CD4-positive, alpha-beta T cell treated with Interleukin-15 for 4 hours (primary cell): ENCODE data around the gene ZNF408.
"Not testable (repeated sequence)": the region's sequence is repeated elsewhere in the genome, so short reads cannot be mapped to it uniquely, and the experiment has no call there.

Source experiments
- DNase-seq: peaks from one replicate; pipeline ENCODE4 v3.0.0-alpha.2; 2020; ENCODE audit warnings: low spot score

ZNF408 gene

DNA sequence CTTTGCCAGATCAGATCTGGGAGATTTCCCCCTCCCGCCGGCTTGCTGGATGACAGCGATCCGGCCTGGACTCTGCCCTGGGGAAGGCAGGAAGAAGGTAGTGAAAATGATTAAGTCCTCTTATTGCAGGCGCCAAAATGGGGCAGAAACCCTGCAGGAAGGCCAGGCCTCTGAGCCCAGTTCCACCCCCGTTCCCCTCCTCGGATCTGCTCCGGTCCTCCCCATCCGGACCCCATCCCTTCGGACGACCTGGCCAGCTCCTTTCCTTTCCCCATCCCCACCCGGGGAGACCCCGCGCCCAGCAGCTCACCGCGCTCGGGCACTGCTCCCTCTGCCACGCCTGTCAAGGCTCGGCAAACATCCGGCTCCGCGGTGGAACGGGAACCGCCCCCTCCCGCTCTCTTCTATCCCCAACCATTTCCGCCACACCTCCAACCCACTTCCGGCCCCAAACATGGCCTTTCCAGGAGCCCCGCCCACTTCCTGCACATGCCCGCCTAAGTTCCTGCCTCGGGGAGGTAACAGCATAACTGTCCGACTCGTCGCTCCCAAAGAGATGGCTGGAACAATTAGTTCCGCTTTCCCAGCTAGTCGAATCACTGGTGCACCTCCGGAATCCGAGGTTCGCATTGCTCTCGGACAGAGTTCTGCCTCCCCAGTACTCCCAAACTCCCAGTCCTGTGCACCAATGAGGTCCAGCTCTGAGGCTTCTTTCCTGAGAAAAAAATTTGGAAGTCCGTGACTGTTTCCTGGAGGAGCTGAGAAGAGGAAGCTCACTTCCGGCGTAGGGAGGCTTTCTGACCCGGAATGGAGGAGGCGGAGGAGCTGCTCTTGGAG, at the start of gene ZNF408, which contains the start of gene ARHGAP1:
Gene ZNF408, plus strand, starts transcription at position 791 of the 837 bp plus-strand sequence. Its CDS starts 17 bp downstream, at position 808.
Gene ARHGAP1, minus strand, starts transcription at position 379 of the 837 bp plus-strand sequence. CDS start 4,512 bp downstream, outside the sequence.
- peak; percentile 99 for DNase-seq

DNA sequence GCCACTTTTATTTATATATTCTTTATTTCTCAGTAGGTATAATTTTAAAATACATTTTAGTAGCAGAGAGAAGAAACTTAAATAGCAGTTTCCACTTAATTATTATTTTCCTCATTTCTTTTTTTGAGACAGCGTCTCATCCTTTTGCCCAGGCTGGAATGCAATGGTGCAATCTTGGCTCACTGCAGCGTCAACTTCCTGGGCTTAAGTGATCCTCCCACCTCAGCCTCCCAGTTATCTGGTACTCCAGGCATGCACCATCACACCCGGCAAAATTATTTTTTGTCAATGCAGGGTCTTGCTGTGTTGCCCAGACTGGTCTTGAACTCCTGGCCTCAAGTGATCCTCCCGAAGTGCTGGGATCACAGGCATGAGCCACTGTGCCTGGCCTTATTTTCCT, 45.2 kb upstream of the ZNF408 start:
- DNase-seq = no peak

DNA sequence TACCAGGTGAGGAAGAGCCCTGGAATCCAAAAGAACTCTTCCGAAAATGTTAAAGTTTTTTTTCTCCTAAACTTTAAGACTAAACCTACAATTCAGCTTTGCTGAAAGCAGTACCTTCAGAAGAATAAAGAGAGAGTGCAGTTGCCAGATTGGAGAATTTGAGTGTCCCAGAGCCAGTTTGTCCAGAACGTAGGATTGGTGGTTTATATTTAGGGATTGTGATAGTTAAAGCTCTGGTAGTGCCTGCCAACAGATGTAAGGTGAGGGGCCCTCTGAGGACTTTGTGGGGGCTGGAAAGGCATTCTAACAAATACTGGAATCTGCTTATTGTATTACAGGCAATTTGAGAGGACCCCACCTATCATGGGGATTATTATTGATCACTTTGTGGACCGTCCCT, 43.6 kb upstream of the ZNF408 start:
- no peak for DNase-seq

DNA sequence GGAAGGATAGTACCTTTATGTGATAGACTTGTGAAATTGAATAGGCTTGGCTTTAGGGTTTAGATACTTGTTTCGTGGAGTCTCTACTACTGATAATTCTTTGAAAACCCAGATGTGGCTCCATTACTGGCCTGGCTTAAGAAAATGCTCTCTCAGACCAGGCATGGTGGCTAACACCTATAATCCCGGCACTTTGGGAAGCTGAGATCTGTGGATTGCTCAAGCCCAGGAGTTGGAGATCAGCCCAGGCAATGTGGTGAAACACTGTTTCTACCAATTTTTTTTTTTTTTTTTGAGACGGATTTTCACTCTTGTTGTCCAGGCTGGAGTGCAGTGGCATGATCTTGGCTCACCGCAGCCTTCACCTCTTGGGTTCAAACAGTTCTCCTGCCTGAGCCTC, 42.6 kb upstream of the ZNF408 start:
- no peak for DNase-seq

DNA sequence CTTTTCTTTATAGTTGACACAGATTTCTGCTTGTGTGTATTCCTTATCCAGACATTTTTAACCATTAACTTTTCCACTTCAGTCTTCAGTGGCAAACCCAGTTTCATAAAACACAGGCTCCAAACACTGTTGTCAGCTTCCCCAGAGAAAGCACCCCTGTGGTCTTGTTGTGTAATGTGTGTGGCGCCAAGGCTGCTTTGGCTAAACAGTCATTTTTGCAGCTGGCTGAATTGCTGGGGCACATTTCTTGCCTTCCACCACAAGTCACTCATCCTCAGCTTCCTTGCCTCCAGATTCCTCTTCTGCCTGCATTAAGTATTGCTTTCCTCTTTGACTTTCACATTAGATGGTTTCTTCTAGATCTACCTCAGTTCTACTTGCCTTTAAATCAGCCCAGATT, 40.9 kb upstream of the ZNF408 start:
- DNase-seq = no peak

DNA sequence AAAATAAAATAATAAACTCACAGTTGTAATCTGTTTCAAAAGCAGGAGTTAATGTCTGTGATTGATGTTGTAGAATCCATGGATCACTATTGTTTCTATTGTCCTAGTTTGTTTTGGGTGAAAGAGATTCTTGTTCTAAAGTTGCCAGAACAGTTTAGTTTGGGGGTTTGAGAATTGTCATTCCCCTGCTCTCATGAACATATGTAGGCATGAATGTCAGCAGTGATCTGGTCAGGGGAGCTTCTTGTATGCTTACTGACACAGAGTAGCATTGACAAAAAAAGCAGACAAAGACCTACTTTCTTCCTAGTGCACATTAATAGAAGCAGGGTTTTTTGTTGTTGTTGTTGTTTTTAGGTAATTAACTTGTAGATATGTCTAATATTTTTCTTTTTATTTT, 39.0 kb upstream of the ZNF408 start:
- no peak for DNase-seq

DNA sequence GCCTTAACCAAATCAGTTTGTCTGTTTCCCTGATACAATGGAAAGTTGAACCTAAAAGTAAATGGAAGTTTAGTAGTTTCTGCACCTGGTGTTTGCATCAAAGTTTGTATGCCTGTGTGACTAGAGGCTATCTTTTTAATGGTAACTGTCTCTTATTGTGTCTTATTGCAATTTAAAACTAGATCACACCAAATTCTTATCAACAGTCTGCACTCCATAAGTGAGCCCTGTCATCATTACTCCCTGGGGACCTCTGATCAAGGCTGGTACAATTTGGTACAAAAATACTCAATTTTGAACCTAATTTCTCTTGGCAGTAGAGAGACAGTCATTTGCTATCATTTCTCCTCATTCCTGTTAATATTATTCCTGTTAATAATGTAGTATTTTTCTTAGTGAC, 38.5 kb upstream of the ZNF408 start:
- DNase-seq = no peak

DNA sequence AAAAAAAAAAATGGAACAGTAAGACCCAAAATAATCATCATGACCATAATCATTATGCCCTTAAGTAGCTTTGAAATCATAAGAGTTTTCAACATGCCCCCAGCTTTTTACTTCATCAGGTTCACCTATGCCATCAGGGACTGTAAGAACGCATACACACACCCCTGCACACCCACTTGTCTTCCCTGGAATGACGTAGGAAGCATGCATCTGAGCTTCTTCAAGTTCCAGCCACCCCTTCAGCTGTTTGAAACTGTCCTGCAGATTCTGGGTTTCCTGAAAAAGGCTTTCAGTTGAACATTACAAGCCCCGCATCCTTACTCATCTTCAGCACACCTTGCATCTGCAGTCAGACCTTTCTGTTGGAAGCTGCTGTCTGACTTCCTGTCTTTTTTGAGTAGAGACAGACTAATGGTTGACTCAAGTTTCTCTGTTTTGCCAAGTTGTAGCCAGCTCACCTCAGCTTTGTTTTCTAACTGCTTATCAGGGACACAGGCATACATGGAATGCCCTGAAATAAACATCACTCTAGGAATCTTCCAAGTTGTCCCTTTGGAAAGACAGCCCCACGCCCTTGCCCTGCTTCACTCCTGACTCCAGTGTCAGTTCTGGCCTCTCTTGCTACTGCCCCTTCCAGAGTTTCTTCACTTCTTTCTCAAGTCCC, 37.4 kb upstream of the ZNF408 start:
- no peak for DNase-seq

DNA sequence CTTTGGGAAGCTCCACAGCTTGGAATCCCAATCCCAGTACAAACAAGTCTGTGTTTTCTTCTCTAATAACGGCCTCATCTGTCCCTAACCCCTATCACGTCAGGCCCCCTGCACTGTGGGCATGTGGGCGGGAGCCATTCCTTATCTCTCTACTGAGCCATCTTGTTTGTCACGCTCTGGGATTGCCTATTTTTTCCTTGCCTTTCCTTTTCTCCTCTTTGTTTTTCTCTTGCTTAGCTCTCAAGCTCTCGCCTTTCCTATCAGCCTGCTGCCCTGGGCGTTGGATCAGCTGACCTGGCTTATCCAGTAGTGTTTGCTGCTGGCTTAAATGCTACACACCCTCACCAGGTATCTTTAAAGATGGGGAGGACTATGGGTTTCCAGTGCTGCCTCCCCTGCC, 36.2 kb upstream of the ZNF408 start:
- DNase-seq = no peak

DNA sequence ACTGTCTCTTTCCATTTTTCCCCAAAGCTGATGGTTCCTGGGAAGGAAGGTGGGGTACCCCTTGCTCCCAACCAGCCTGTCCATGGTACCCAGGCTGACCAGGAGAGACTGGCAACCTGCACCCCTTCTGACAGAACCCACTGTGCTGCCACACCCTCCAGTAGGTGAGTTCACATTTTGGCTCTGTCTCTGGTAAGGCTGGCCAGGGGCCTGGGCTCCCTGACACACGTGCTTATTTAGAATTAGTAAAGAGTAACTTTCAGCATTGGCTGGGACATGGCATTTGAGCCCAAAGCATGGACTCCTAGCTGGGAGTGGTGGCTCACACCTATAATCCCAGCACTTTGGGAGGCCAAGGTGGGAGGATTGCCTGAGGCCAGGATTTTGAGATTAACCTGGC, 35.5 kb upstream of the ZNF408 start:
- DNase-seq = no peak

DNA sequence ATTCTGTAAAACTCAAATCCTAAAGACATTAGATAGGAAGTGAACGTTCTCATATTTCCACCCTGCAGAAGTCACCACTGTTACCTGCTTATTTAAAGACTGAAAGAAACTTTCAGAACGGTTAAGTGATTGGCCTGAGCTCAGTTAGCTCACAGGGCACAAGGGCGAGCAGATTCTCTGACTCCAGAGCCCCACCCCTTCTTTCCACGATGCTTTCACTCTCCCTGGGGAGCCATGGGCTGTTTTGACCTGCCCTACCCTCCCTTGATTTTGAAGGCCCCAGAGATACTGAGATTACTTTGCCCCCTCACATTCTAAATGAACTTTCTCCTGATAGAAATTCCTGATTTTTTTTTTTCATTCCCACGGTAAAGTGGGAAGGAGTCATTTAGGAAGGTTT, 34.3 kb upstream of the ZNF408 start:
- DNase-seq = no peak

DNA sequence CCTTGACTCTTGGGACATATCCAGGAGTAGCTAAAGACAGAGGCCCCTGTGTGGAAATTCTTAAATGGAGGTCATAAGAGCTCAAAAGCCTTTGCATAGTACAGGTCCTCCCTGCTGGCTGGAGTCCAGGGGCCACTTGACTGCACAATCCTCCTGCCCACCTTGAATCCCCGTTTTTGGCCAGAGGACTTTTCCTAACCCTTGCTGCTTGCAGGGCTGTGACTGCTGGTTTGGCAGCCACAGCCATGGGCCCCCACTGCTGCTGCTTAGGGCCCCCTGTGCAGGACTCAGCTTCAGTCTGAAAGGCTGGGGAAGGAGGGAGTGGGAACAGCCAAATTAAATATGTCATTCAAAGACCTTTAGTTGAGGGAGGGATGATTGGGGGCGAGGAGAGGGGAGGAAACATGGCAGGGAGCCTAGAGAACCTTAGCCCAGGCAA, 33.8 kb upstream of the ZNF408 start:
- no peak for DNase-seq

DNA sequence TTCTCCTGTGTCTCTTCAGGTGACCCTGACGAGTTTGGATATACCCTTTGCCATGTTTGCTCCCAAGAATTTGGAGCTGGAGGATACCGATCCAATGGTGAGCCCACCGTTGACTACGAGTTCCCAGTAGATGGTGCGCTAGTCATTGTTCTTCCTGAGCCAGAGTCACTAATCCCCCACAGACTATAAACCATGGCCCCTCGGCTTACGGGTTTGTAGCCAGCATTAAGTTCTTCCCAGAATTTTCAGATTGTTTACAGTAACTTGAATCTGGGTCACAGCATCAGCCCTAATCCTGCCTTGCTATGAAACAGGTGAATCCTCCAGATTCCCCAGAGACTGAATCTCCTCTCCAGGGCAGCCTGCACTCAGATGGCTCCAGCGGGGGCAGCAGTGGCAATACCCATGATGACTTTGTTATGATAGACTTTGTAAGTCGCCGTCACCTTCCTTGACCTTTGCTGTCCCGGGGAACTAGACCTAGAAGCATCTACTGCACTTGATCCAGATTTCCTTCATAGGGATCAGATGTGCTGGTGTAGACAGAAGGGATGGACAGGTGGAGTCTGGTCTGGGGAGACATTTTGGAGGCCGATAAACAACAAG, 32.2 kb upstream of the ZNF408 start:
- no peak for DNase-seq

DNA sequence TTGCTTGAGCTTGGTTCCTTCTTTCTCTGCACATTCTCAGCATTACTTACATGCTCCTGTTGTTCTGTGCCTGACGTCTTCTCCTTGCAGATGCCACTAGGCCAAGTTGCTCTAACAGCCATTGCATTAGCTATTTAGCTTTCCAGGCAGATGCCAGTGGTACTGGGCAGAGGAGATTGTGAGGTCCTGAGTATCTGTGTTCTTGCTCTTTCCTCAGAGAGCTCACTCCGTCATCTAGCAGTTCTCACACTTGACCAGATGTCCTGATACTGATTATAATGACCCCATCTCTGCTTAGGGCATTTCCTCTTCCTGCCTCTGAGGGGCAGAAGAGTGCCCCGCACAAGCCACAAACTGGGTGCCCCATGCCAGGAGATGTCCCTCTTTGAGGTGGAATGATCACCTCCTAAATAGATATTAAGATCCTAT, 31.1 kb upstream of the ZNF408 start:
- no peak for DNase-seq

DNA sequence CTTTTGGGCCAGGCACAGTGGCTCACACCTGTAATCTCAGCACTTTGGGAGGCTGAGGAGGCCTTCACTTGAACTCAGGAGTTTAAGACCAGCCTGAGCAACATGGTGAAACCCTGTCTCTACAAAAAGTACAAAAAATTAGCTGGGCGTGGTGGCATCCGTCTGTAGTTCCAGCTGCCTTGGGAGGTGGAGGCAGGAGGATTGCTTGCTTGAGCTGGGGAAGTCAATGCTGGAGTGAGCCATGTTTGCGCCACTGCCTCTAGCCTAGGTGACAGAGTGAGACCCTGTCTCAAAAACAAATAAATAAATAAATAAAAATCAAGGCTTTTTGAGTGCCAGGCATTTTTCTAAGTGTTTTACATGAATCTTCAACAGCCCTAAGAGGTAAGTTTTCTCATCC, 30.3 kb upstream of the ZNF408 start:
- not testable (repeated sequence) for DNase-seq

DNA sequence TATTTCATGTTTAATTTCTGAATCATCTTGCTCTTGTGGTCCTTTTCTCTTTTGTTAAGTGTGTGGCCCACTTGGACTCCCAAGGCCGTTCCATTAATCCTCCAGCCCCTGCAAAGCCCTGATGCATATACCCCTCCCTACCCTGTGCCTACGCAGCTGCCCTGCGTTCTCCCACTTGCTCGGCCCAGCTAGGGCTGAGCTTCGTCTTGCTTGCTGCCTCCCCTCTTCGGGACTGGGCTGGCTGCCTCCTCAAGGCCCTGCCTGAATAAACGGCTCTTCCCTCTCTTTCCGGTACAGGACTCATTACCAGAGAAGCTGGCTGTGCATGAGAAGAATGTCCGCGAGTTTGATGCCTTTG, 28.9 kb upstream of the ZNF408 start:
- no peak for DNase-seq

DNA sequence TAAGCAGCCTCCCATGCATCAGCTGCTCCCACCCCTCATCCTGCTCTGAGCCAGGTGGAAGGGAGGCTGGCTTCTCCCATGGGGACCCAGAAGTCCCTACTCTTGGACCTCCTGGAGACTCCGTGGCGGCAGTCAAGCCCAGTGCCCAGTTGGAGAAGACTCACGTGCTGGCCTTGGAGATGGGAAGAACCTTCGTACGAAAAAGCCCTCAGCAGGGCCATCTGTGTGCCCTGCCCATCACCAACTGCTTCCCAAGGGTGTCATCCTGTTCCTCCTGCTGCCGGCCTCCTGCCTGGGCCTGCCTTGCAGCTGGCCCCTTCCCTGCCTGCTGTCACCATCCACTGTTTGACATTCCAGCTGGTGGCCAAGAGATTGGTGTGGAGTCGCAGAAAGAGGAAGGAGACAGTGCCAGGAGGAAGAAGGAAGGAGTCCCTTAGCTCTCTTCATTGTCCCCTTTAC, 28.4 kb upstream of the ZNF408 start:
- DNase-seq = no peak

DNA sequence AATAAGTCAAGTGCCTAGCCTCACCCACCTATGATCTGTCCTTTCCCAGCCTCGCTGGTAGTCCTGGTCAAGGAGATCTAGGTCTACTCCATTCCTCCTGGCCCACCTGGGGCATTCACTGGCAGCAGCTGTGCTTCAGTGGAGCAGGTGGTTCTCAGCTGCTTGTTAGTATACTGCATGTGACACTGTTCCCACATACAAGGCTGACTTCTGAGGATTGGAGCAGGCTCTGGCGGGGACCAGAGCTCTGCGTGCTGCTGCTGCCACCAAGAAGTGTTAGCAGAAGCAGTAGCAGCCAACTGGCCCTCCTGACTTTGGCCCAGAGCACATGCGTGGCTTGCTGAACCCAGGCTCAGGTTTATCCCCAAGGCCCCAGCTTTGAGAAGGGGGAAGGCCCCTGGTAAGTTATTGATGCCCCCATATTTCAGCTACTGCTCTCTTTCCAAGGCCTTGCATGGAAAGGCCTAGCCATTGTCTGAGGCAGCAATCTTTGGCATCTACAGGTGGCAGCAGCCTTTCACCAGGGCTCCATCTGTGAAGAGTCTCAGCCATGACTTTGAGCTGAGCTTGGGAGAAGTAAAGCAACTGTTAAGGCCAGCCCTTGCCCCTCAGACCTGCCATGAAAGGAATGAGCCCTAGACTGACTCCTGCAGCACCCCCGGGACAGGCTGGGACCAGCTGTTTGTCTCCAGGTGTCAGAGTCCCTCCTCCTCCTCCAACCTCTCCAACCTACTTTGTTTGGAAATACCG, 26.9 kb upstream of the ZNF408 start:
- no peak for DNase-seq

DNA sequence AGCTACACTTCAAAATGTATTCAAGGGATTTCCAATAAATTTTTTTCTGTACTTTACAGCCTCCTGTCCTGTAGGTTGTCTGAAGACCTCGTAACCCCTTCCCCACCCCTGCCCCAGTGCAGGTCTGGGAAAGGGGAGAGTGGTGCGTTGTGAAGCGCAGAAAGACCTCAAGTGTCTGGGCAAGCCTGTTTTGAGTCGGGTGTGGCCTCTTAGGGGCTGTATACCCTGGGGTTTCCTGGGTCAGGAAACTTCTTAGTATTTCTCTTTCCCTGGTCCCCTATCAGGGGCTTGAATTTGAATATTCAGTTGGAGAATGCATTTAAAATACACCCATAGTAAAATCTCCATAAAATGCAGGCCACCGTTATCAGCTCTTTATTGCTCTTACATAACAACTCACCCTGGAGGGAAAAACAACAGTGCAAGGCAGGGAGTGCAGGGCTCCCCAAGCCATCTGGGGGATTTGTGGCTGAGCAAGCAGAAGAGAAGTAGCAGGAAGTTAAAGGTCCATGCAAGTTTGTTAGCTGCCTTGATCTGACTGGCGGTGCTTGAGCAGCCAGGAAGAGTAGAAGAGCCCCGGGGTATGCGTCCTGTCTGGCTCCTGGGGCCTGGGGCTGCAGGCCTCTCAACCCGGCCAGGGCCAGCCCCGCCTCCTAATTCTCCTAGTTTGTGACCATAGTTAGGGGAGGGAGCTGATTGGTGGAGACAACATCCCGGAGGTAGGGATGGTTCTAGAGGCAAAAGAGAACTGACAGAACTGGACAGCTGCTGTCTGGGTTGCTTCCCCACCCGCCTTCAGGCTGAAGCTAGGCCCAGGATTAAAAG, 26.2 kb upstream of the ZNF408 start:
- DNase-seq = no peak

DNA sequence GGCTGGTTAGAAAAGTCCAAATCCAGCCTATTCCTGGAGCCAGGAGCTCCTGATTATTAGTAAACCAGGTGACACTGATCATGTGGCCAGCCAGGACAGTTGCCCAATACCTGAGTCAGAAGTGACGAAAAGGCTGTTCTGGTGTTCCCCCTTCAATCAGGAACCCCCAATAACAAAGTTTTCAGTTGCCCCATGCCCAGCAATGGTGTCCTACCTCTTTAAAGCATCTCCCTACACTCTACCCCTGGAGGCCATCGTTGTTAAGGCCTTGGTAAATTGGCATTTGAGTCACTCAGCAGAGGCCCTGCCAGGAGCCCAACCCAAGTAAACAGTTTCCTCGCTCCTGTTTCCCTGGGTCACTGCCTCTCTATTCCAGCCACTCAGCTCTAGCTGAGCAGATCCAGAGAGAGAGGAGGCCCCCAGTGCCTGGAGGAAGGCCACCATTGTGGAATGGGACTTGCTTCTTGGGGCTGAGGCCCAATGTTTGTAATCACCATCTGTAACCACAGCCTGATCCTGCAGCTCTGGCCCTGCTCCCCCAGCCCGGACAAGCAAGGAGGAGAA, 25.5 kb upstream of the ZNF408 start:
- DNase-seq = no peak

DNA sequence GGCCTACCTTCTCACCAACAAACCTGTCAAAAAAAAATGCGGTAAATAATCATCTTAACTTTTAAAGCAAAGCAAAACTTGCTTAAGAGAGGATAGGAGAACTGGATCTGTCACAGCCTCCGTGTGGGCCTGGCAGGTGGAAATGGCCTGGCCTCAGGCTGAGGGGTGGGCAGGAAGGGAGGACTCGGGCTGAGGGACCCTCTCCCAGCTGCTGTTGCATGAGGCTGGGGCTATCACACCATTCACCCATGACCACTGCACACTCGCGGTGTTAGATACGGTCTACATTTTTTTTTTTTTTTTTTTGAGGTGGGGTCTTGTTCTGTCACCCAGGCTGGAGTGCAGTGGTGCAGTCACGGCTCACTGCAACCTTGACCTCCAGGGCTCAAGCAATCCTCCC, 24.9 kb upstream of the ZNF408 start:
- DNase-seq = no peak
